Measurements from ENCODE around the gene APOBEC3G.

The APOBEC3G gene

DNA sequence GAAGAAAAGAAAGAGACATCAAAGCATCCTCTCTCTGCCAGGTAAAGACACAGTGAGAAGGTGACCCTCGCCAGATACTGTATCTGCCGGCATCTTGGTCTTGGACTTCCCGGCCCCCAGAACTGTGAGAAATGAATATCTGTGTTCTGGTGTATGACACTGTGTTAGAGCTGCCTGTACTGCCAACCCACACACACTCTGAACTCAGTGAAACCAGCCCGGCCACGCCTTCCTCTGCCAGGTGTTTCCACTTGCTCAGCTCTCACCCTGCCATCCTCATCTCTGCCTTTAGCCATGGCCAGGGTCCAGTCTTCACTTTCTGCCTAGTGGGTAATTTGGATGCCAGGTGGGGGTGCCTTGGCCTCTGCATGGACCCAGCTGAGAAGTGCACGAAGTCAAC is 51.4 kb downstream of the APOBEC3G start:
- DNase-seq: no peak

- no peak for DNase-seq
Measured at GRCh38 chr22:39129081-39129480, 52.0 kb downstream of the APOBEC3G start.

DNA sequence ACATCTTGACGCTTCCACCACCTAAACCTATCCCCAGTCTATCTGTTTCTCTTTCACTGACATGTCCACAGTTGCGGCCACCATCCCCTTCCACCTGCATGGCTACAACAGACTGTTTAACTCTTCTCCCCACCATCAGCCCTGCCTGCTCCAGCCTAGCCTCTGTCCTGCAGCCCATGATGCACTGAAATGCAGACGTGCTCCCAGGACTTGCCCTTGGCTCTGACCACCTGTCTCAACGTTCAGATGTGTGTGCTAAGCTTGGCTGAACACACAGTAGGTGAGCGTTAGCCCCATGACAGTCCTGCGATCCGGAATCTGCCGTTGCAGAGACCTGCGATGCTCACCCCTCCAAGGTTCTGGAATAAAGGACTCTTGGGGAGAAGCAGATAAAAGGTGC is 52.7 kb downstream of the APOBEC3G start:
- DNase-seq: no peak

- no peak for DNase-seq
Measured at GRCh38 chr22:39130152-39130704, 53.2 kb downstream of the APOBEC3G start.

GRCh38 chr22:39130892-39131855 is 54.1 kb downstream of the APOBEC3G start:
- no peak for DNase-seq

GRCh38 chr22:39132281-39132680 is 55.2 kb downstream of the APOBEC3G start:
- DNase-seq: no peak

DNA sequence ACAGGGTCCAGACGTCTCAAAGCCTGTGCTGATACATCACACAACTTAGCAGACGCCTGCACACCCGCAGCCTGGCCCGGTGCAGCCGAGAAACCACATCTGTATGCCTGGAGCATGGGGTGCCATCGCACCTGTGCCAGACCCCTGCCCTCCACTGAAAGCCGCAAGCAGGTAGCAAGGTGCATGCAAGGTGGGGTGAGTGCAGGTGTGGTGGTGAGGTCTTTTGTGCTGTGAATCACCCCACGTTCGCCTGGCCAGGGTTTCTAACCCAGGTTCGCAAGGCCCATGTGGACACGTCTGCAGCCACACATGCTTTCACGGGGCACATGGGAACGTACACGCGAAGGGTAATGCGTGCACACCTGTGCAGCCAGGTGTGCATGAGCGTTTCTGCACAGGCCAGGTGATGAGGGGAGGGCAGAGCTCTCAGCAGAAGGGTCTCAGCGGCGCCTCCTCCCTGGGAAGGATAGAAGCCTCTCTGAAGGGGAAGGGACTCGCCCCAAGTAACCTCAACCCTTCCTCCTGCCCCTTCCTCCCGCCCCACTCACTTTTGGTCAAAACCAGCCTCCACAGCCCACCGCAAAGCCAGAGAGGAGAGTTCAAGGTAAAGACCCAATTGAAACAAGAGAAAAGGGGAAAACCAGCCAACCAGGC is 55.9 kb downstream of the APOBEC3G start:
- DNase-seq: no peak

- DNase-seq: no peak
Measured at GRCh38 chr22:39133871-39134270, 56.8 kb downstream of the APOBEC3G start.

- no peak for DNase-seq
Measured at GRCh38 chr22:39134366-39135091, 57.5 kb downstream of the APOBEC3G start.

- DNase-seq: no peak
Measured at GRCh38 chr22:39135092-39135896, 58.2 kb downstream of the APOBEC3G start.

DNA sequence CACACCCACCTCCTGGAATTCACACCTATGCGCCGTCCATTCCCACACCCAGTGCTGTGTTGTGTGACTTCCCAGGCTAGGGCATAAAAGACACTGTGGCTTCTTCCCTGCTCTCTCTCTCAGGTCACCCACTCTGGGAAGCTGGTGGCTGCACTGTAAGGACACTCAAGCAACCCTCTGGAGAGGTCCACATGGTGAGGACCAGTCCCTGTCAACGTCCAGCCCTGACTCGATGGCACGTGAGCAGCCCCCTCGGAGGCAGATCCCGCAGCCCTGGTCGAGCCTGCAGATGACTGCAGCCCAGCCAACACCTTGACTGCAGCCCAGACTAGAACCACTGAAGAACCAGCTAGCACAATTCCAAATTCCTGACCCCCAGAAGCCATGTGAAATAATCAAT is 59.2 kb downstream of the APOBEC3G start:
- no peak for DNase-seq
